GM18505 (cell line): ENCODE measurements around the gene TUBB4B.

ENCODE experiments used
- ATAC-seq: cut with Tn5 transposase; IDR thresholded peaks from one replicate; pipeline ENCODE4 v1.9.1; 2021; ENCODE audit not compliant: unreplicated experiment
- POLR2A ChIP-seq: IDR thresholded peaks from 4 replicates; pipeline ENCODE4 v1.6.1; 2011; ENCODE audit warnings: borderline replicate concordance; ENCODE audit not compliant: insufficient read depth, insufficient read length; ENCODE audit errors: extremely low read depth

TUBB4B gene

DNA sequence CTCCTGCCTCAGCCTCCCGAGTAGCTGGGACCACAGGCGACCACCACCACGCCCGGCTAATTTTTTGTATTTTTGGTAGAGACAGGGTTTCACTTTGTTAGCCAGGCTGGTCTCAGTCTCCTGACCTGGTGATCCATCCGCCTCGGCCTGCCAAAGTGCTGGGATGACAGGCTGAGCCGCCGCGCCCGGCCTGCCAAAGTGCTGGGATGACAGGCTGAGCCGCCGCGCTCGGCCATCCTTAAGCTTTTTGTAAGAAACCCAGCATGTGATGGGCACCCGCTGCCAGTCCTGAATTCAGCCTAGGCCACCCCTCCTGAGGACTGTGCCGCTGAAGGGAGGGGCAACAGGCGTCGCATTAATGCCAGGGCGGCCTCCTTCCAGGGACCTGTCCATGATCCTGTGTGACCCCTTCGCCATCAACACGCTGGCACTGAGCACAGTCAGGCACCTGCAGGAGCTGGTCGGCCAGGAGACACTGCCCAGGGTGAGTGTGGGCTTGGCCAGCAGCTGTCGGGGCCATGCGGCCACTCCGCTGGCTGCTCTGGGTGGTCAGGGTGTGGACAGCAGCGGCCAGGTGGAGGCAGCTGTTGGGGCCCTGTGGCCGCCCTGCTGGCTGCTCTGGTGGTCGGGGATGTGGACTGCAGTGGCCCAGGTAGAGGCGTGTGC lies 24.5 kb downstream of the TUBB4B start:
- ATAC-seq, result no peak

DNA sequence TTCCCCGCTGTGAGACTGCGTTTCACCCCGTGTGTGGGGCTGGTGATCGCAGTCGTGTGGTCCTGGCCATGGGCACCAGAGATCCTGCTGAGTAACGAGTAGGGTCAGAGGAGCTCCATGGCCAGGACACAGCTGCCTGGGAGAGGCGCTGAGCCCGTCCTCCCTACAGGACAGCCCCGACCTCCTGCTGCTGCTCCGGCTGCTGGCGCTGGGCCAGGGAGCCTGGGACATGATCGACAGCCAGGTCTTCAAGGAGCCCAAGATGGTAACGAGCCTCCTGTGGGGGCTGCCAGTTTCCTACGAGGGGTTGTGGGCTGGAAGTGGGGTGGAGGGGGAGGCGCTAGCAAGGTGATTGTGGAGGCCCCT lies 25.1 kb downstream of the TUBB4B start:
- no peak for TF ChIP-seq POLR2A
- ATAC-seq, result no peak

More for the DNA sequence above, 24.5 kb downstream of the TUBB4B start:
- no peak for TF ChIP-seq POLR2A

DNA sequence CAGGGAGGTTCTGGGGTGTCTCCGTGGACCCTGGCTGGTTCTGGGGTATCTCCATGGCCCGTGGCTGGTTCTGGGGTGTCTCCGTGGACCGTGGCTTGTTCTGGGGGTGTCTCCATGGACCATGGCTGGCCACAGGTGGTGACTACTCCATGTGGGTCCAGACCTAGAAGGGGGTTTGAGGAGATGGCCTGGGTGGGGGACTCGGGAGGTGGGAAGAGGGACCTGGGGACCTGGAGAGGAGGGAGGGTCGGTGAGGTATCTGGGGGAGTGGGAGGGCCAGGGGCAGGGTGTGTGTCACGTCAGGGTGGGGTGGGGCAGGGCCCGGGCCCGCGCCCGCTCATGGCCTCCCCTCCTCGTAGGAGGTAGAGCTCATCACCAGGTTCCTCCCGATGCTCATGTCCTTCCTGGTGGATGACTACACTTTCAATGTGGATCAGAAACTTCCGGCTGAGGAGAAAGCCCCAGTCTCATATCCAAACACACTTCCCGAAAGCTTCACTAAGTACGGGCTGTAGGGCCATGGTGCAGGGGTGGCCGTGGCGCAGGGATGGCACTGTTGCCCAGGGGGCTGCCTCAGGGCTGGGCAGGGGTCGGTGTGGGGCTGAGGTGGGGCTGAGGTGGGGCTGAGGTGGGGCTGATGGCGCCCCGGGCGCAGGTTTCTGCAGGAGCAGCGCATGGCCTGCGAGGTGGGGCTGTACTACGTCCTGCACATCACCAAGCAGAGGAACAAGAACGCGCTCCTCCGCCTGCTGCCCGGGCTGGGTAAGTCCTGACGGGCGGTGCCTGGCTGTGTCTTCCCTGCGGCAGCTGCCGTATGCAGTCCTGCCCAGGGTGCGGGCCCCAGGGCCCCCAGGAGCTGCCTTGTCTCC lies 25.7 kb downstream of the TUBB4B start:
- TF ChIP-seq POLR2A, result no peak
- no peak for ATAC-seq

DNA sequence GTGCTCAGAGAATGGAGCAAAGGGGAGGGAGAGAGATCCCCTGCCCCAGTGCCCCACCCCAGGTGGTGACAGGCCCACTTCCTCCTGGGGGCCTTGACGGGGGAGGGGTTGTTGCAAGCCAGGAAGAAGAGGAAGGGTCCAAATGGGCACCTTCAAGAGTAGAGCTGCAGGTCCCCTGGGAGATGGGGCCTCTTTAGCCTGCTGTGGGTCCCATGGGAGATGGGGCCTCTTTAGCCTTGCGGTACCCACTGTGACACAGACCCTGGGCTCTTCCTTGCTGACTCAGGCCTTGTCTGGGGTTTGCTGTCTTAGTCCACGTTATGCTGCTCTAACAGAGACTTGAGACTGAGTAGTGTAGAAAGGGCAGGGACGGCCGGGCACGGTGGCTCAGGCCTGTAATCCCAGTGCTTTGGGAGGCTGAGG lies 26.9 kb downstream of the TUBB4B start:
- peak; percentile 17 for TF ChIP-seq POLR2A
- no peak for ATAC-seq

DNA sequence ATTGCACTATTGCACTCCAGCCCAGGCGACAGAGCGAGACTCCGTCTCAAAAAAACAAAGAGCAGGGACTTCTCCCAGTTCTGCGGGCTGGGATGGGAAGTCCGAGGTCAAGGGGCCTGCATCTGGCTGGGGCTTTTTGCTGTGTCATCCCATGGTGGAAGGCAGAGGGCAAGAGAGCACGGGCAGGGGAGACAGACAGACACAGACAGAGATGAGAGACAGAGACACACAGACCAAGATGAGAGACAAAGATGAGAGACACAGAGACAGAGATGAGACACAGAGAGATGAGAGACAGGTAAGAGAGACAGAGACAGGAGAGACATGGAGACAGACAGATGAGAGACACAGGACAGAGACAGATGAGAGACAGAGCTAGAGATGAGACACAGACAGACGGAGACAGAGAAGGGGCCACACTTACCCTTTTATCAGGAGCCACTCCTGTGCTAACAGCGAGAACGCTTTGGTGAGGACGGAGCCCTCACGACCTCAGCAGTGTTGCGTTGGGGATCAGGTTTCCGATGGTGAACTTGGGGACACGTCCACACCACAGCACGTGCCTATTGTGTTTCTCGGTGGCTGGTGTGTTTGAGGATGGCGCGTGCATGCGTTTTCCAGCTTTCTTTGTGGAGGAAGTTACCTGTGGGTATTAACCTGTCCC lies 27.6 kb downstream of the TUBB4B start:
- no peak for ATAC-seq
- TF ChIP-seq POLR2A, result no peak

DNA sequence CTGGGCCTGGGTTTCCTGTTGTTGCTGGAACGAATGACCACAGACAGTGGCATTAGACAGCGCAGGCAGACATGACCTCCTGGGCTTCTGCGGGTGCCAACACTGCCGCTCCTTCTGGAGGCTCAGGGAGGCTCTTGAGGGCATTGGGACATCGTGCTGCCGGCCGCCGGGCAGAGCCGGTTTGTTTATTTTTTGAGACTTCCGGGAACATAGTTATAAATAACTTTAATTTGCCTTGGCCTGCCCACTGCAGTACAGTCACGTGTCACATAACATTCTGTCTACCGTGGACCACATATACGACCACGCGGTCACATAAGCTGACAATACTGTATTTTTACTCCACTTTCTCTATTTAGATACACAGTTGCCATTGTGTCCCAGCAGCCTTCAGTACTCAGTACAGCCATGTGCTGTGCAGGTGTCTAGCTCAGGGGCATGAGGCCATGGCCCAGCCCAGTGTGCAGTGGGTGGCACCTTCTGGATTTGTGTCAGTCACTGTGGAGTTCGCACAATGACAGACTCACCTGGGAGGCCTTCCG lies 28.2 kb downstream of the TUBB4B start:
- ATAC-seq, result no peak
- peak; percentile 48 for TF ChIP-seq POLR2A

DNA sequence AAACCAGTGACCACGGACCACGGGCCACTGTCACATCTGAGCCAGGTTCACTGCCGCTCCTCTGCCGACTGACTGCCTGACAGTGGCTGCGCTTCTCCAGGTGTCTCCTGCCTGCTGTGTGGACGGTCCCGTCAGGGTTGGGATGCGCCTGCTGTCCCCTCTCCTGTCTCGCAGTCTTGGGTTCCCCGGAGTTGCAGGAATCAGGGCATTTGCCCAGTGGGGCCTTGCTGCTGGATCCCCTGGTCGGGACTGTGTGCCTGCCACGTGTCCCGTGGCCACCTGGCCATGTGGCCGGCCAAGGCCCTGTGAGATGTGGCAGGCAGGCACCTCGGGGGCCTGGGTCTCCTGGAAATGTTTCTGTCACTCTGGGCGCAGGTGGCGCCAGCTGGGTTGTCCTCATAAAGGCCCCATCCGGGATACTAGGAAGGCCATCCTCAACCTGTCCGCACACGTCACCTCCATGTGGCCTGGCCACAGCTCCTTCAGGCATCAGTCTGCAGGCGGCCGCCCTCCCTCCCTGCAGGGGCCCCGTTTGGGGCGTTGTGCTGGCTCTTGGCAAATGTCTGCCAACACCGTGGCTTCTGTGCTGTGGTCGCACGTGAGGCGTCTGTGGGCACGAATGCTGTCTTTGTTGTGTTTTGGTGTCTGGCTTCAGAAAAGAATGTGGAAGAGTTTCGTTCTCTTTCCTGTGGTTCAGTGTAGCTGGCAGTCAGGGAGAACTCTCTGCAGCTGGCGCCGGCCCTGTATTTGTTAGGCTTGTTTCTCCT lies 30.0 kb downstream of the TUBB4B start:
- no peak for TF ChIP-seq POLR2A
- ATAC-seq, result no peak

DNA sequence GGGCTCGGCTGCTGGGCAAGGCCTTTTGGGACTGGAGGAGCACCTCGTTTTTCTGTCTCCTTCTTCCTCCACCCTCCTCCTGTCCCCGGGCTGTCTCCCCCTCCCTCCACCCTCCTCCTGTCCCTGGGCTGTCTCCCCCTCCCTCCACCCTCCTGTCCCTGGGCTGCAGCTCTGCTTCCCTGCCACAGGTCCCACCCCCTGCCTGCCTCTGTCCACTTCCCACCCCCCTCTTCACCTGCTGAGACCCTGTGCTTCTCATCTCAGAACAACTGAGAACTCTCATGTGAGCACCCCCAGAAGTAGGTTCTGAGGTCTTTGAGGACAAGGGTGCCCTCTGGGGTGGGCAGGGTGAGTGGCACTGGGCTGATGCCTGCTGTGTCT lies 30.6 kb downstream of the TUBB4B start:
- no peak for TF ChIP-seq POLR2A
- ATAC-seq, result no peak

DNA sequence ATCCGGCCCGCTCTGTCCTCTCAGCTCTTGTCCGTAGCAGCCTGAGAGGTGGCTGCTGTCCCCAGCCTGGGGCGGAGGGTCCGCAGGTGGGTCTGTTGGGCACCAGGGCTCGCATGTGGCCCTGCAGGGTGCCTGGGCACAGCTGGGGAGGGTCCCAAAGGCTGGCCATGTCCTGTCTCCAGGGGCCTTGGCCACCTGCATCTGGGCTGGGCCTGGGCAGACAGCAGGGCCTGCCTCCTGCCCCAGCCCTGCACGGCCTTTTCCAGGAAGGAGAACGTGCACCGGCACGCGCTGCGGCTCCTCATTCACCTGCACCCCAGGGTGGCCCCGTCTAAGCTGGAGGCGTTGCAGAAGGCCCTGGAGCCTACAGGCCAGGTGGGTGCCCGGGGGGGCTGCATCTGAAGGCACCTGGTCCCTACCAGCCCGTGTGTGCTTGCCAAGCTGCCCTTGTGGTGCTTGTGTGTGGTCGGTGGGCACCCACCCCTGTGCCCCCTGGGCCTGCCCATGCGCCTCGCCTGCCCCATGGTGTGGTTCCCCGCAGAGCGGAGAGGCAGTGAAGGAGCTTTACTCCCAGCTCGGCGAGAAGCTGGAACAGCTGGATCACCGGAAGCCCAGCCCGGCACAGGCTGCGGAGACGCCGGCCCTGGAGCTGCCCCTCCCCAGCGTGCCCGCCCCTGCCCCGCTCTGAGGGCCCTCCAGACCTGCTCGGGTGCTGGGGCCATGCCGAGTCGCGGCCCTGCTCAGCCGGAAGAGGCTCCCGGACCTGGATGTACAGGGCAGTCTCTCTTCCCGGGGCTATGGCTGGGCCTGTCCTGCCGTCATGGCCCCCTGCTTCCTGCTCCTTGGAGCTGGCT lies 31.4 kb downstream of the TUBB4B start:
- no peak for ATAC-seq
- TF ChIP-seq POLR2A, result no peak

DNA sequence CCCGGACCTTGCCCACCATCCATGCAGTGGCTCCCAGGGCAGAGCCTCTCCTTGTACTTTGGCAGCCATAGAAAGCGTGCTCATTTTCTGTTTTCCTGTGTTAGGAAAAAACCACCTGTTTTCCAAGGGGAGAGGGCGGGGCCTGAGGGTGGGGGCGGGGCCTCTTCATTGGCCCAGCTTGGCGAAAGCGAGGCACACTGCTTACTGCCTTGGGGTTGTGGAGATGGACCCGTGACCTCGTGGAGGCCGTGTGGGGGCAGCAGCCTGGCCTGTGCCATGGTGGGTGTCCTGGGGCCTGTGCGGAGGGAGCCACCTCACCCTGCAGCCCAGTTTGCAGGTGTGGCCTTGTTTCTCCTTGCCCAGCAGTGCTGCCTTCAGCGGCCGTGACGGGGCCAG lies 32.0 kb downstream of the TUBB4B start:
- ATAC-seq, result no peak
- no peak for TF ChIP-seq POLR2A

DNA sequence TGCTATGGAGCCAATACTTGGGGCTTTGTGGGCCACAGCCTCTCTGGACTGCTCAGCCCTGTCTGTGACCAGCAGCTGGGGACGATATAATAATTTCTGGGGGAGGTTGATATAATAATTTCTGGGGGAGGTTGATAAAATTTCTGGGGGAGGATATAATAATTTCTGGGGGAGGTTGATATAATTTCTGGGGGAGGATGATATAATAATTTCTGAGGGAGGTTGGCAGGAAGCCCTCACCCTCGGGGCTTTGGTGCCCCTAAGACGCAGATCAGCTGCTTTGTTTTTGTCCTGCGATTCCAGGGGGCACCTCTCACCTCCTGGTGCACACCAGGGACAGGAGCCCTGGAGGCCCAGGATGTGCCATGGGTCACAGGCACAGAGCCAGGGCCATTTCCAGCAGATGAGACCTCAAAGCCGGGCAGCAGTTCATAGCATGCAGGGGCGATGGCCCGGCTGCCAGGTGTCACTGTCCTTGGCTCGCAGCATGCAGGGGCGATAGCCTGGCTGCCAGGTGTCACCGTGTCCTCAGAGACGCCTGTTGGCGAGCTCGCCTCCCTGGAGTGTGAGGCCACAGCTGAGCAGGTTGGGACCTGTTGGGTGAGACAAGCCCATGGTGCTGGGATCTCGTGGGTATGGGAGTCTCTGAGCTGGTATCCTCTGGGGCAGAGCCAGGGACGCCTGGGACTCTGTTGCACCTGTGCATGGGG lies 32.7 kb downstream of the TUBB4B start:
- ATAC-seq, result no peak
- no peak for TF ChIP-seq POLR2A

DNA sequence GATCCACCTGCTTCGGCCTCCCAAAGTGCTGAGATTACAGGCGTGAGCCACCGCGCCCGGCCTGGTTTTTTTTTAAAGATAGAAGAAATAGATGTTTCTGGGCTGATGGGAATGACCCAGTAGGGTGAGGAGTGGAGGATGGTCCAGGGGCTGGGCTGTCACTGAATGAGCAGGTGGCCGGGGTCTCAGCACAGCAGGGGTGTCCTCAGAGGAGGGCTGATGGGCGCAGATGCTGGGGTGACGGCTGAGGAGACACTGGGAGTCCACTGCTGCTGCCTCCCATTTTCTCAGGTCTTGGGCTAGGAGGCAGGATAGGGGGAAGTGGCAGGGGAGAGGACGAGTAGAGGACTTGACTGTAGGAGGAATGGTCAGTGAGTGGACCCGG lies 34.1 kb downstream of the TUBB4B start:
- no peak for TF ChIP-seq POLR2A
- no peak for ATAC-seq
